ENCODE measurements around the gene PLEKHM2.
A peak's percentile ranks its signal among the peaks of the same experiment; 100 is the strongest.

The PLEKHM2 gene

GRCh38 chr1:15701784-15702183 lies 17.7 kb downstream of the PLEKHM2 start:
- no peak for DNase-seq

GRCh38 chr1:15702722-15703550 lies 18.8 kb downstream of the PLEKHM2 start:
- DNase-seq: peak in 5 of 58 donors; percentile 7 to 65 (median 21)

- DNase-seq: peak in 56 of 58 donors; percentile 11 to 93 (median 72)
Observed at GRCh38 chr1:15703562-15703961, 19.4 kb downstream of the PLEKHM2 start.

DNA sequence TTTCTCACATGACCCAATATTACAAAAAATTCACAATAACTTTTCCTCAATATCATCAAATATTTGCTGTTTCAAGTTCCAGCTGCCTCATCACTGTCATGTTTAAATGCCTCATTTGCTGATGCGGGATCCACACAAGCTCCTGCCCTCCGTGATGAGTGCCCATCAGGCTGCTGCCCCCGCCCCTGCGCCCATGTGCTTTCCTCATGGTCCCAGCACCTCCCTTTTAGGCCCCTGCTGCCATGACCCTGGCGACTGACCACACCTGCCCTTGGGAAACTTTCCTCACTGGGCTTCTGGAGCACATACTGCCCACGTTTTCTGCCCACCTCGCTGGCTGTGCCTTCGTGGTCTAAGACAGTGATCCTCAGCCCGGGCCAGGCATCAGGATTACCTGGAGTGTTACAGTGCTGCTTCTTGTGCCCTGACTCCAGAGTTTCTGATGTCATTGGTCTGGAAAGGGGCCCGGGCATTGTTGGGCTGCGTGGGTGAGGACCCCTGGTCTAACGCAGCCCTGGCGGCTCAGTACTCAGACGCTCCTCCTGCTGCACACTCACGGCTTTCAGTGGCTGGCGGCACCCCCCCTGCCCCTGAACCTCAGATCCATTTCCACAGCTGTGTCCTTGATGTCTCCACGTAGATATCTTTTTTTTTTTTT lies 20.5 kb downstream of the PLEKHM2 start:
- DNase-seq: no peak

GRCh38 chr1:15705184-15705566 lies 21.1 kb downstream of the PLEKHM2 start:
- DNase-seq: no peak

DNA sequence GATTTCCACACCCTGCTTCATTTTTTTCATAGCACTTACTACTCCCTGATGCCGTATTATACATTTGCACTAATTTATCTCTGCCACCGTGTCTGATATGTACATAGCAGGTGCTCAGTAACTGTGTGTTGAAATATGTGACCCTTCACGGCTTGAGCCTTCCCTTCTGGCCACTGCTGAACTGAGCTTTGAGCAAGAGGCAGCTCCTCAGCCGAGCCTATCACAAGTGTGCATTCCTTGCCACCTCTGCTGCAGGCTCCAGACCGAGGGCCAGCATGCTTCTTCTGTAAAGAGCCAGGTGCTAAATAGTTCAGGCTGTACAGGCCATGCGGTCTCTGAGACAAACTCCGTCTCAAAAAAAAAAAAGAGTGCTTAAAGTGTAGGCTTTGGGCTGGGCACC lies 22.6 kb downstream of the PLEKHM2 start:
- no peak for DNase-seq

- no peak for DNase-seq
Observed at GRCh38 chr1:15707239-15707925, 23.3 kb downstream of the PLEKHM2 start.

- no peak for DNase-seq
Observed at GRCh38 chr1:15708486-15709137, 24.5 kb downstream of the PLEKHM2 start.

- no peak for DNase-seq
Observed at GRCh38 chr1:15709226-15709625, 25.1 kb downstream of the PLEKHM2 start.

- no peak for DNase-seq
Observed at GRCh38 chr1:15712168-15712567, 28.0 kb downstream of the PLEKHM2 start.

- peak in 41 of 58 donors; percentile 4 to 72 (median 35) for DNase-seq
Observed at GRCh38 chr1:15714406-15715136, 30.5 kb downstream of the PLEKHM2 start.

DNA sequence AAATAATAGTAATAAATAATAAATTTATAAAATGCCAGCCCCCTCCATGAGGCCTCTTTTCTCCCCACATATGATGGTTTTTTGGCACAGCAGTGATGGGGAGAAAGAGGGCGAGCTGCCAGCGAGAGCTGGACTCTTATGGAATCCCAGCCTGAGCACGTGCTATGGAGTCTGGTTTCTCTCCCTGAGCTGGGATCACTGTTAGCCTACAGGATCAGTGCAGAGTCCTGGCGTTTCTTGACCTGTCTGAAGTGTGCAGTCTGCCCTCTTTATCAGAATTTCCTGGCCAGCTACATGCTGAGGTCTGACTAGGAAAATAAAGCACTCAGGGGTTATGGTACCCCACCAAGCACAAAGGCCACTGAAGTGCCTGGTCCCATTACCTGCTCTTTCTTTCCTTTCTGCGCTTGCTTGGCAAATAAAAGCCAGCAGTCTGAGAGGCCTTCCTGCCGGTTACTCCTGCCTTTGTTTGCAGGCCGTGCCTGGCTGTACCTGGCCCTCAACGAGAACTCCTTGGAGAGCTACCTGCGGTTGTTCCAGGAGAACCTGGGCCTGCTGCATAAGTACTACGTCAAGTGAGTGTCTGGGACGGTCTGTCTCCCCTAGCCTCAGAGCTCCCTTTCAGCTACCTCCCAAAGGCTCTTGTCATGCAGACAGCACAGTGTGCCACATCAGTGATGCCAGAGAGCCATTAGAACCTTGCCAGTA lies 33.5 kb downstream of the PLEKHM2 start:
- DNase-seq: no peak

DNA sequence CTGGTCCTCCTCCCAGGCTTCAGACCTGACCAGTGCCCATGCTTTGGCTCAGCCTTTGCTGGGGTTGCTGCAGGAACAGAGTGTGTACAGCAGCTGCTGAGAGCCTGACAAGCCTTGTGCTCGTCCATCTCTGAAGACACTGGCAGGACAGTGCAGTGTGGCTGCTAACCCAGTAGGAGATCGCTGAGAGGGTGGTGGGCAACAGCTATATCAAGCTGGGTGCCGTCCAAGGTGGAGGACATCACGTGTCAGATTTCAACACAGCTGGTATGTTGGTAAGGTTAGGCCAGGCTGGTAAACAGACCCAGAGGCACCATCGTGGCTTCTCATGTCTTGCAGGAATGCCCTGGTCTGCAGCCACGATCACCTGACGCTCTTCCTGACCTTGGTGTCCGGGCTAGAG lies 34.1 kb downstream of the PLEKHM2 start:
- DNase-seq: no peak

- no peak for DNase-seq
Observed at GRCh38 chr1:15719381-15720120, 35.4 kb downstream of the PLEKHM2 start.

DNA sequence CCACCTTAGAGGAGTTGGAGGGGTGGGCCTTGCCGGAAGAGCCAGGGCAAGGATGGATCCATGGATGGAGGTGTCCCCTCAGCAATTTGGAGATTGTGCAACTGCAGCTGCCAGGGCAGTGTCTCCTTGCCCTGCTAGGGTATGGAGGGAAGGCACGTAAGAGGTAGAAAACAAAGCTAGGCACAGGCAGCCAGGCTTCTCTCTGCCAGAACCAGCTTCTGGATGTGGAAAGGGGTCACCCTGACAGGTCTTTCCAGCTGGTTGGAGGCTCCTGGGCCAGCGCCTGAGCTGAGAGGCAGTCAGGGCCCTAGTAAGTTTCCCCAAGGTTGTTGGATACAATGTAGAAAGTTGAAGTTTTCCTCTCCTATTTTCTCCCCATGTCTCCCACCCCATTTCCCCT lies 36.7 kb downstream of the PLEKHM2 start:
- DNase-seq: no peak

- DNase-seq: no peak
Observed at GRCh38 chr1:15722411-15722810, 38.3 kb downstream of the PLEKHM2 start.

DNA sequence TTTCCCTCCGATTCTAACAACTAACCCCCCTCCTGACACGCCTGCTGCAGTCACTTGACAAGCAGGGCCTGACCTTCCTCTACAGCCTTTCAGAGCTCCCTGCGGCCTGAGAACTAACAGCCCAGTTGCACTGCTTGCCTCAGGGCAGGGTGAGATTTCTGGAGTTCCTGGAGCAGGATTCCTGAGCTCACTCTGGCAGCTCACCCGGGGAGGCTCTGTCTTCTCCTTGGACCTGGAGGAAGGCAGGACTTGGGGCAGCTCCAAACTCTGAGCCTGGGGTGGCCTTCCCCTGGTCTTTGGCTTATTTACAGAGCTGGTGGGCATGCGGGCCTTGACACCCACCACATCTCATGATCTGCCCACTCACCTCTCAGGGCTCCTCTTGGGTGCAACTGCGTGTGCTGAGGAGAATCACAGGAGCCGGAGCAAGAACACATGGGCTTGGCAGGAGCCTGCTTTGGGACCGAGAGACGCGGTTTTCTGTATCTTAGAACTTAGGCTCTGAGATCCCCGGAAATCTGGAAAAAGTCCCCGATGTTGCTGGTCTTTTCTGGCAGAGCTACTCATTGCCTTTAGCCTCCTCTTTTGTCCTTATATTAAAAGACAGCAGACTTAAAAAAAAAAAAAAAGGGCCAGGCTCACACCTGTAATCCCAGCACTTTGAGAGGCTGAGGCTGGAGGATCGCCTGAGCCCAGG lies 38.9 kb downstream of the PLEKHM2 start:
- DNase-seq: no peak

GRCh38 chr1:15723631-15724246 lies 39.6 kb downstream of the PLEKHM2 start:
- DNase-seq: no peak
